ENCODE data around the gene CYTH2.
"Not testable (repeated sequence)": the region's sequence is repeated elsewhere in the genome, so short reads cannot be mapped to it uniquely, and the experiment has no call there.

Gene CYTH2

DNA sequence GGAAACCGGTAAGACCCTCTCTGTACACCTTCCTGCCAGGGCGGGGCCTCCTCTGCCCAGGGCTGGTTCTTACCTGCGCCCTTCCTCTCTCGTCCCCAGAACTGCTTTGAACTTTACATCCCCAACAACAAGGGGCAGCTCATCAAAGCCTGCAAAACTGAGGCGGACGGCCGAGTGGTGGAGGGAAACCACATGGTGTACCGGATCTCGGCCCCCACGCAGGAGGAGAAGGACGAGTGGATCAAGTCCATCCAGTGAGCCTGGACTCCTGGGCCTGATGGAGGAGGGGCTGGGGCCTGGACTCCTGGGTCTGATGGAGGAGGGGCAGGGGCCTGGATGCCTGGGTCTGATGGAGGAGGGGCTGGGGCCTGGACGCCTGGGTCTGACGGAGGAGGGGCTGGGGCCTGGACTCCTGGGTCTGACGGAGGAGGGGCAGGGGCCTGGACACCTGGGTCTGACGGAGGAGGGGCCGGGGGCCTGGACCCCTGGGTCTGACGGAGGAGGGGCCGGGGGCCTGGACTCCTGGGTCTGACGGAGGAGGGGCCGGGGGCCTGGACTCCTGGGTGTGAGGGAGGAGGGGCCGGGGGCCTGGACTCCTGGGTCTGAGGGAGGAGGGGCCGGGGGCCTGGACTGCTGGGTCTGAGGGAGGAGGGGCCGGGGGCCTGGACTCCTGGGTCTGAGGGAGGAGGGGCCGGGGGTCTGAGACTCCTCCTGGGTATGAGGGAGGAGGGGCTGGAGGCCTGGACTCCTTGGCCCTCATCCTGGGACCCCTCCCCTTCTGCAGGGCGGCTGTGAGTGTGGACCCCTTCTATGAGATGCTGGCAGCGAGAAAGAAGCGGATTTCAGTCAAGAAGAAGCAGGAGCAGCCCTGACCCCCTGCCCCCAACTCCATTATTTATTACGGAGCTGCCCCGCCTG, 9.4 kb downstream of the CYTH2 start:
- no peak for DNase-seq

DNA sequence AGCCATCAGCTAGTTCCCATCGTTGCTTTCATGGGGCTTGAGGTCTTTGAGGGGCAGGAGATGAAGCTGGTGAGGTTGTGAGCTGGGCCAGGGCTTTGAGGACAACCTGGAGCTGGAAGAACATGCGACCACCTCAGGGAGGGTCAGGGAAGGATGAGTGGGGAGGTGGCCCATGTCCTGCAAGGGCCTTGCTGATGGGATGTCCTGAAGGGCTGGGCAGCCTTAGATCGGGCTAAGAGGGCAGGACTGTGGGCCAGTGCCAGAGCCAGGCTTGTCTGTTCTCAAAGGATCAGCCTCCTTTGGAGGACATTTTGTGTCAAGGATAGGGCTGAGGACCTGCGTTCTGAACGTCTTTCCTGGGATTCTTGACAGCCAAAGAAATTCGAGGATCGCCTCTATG, 10.5 kb downstream of the CYTH2 start:
- no peak for DNase-seq

DNA sequence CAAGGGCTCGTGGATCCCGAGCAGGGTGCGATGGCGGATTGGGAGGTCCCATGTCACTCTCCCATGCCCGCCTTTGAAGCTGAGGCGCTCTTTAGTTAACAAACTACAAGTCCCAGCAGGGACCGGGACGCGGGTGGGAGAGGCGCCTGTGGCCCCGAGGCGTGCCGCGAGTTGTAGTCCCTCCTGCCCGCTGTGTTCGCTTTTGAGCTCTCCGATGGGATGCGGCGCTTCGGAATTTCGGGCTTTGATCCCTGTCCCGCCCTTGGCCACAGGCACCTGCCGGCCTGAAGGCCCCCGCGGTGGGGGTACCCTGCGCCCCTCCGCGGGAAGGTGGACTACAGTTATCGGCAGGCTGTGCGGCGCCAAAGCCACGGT, 11.0 kb downstream of the CYTH2 start:
- no peak for DNase-seq

DNA sequence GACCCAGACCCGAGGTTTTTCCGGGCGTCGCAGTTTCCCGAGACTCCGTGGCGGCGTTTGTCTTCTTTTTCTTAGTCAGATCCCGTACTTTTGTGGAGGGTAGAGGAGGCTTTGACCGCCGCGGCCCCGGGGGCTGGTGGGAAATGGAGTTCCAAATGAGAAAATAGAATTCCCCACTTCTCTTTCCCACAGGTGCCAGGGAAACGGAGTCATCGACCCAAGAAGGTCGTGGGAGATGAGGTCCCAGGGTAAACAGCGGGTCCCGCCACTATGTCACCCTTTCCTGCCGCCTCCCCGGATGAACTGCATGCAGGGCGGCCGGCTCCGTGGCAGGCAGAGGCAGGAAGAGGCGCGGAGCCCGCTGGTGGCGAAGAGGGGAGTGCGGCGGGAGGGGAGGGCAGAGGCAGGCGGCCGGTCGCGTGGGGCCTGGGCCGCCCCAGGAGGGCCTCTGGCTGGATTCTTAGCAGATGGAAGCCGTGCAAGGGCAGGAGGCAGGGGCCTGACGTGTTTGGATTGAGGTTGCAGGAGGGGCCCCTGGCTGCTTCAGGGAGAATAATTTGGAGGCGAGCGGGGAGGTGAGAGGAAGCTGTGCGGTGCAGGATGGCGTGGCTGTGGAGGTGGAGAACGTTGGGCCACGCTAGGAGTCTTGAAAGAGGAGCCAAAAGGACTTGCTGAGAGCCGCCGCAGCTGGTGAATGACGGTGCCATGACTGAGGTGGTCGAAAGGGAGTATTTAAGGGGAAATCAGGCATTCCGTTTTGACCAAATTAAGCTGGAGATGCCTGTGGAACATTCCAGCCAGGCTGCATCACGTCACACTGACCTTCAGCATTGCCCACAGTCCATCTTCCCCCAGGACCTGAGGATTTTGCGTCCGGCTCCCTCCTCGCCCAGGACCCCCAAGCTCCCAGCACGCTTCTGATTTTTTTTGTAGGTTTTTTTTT, 11.7 kb downstream of the CYTH2 start:
- no peak for DNase-seq

DNA sequence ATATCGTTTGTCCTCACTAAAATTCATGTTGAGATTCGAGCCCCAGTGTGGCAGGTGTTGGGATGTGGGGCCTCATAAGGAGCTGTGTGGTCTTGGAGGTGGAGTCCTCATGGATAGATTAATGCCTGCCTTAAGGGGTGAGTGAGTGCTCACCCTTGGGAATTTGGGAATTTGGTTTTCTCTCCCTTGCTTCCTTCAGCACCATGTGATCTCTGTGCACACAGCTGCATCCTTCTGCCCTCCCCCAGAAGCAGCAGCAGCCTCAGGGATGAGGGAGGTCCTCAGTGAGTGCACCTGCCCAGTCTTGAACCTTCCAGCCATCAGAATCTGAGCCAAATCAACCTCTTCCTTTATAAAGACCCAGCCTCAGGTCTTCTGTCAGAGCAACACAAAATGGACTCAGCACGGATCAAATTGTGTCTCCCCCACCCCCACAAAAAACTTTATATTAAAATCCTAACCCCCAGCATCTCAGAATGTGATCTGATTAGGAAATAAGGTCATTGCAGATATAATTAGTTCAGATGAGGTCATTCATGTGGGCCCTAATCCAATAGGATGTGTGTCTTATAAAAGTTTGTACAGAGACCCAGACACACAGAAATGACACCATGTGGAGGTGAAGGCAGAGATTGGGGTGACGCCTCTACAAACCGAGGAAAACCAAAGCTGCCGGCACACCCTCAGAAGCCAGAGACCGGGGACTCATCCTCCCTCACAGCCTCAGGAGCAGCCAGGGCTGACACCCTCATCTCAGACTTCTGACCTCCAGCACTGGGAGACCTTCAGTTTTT, 12.9 kb downstream of the CYTH2 start:
- DNase-seq, result no peak

DNA sequence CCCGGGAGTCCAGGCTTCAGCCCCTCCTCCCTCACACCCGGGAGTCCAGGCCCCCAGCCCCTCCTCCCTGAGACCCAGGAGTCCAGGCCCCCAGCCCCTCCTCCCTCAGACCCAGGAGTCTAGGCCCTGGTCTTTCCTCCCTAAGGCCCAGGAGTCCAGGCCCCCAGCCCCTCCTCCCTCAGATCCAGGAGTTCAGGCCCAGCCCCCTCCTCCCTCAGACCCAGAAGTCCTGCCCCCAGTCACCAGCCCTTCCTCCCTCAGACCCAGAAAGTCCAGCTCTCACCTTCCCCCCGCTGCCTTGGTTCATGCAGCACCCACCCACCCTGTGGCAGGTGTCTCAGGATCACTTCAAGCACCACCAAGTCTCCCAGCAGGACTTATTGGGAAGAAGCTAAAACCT, 14.1 kb downstream of the CYTH2 start:
- no peak for DNase-seq

DNA sequence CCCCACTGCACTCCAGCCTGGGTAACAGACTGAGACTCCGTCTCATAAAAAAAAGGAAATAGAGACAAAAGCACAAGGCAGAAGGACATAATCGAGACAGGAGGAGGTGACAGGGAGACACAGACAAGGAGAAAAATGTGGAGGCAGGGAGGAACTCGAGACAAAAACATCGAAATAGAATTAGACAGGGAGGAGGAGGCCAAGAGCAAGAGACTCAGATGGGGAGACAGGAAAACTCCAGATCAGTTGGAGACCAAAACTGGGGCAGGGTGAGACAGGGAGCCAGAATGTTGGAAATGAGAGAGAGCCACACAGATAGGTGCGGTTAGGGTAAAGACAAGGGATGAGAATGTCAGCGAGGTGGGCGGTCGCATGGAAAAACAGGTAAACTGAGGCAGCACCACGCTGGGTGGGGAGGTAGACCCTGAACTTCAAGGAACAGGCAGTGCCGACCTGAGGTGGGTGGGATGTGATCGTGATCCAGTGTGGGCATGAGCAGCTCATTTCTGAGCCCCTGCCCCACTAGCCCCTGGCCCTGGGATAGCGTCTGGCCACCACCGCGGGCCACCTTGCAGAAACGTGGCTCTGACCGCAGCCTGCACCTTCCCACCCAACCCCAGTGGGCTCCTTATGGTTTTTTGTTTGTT, 15.2 kb downstream of the CYTH2 start:
- DNase-seq, result no peak

DNA sequence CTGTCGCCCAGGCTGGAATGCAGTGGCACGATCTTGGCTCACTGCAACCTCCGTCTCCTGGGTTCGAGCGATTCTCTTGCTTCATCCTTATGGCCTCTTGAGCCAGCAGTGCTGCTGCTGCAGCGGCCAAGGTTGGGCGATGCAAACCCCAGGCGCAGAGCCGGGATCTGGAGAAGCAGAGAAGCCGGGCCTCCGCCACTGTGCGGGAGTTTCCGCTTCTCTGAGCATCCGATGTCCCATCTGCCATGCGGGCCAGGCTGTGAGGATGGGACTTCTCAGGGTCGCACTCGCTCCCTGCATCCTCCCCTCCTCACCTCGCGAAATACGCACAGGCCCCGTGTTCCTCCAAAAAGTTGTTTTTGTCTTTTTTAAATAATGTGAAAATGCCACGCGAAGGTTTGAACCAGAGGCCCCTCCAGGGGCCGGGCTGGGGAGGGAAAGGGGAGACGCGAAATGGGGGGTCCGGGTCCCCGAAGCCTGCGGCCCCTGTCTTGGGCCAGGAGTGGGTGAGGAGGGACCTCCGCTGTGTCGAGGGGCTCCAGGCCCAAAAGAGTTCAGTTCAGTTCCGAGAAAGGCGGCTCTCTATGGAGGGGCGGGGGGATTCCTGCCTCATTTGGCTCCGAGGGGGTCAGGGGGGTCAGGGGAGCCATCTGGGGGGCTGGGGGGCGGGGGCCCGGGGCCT, 15.9 kb downstream of the CYTH2 start:
- DNase-seq, result no peak

DNA sequence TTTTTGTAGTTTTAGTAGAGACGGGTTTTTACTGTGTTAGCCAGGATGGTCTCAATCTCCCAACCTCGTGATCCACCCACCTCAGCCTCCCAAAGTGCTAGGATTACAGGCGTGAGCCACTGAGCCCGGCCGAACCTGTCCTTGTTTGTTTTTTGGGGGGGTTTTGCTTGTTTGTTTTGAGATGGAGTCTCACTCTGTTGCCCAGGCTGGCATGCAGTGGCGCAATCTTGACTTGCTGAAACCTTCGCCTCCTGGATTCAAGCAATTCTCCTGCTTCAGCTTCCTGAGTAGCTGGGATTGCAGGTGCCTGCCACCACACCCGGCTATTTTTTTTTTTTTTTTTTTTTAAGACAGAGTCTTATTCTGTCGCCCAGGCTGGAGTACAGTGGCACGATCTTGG, 17.5 kb downstream of the CYTH2 start:
- DNase-seq, result not testable (repeated sequence)

DNA sequence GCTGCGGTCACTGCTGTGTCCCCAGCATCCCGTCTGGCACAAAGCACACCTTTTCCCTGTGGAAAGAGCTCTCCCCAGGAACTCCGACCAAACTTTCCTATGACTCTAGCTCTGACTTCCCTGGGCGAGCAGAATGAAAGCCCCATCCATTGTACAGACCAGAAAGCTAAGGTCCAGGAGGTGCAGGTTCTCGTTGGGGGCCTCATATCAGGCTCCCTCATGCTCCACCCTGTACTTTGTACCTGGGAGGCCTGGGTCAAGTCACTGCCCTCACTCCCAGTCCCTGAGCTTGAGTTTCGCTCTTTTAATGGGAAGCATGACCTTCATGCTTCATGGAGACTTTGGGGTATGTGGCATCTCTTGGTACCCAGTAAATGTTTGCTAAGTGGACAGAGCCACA, 18.4 kb downstream of the CYTH2 start:
- DNase-seq, result no peak

DNA sequence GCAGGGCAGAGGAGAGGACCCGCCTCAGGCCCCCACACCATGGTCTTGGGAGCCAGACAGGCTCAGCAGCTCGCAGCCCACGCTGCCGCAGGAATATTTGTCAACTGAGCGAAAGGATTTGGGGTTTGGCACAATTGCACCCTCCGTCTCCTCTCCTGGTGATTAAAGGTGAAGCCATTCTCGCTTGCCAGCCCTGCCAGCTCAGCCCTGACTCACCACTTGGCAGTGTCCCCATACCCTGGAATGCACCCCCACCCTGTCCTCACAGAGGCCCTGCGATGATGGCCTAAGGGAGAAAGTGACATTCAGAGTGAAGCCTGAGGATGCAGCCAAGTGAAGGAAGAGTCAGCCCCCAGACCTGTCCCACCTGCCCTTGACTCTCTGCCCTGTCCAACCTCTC, 18.8 kb downstream of the CYTH2 start:
- DNase-seq, result no peak

DNA sequence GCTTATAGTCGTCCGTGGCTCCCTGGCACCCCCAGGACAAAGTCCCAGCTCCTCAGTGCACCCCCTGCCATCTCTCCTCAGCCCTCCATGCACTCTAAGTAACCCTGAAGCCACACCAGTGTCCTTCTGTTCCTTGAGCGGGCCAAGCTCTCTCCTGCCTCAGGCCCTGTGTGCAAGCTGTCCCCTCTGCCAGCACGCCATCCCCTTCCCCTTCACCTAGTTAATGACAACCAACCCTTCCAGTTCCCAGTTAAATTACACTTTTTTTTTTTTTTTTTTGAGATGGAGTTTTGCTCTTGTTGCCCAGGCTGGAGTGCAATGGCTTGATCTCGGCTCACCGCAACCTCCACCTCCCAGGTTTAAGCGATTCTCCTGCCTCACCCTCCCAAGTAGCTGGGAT, 19.3 kb downstream of the CYTH2 start:
- DNase-seq, result not testable (repeated sequence)

DNA sequence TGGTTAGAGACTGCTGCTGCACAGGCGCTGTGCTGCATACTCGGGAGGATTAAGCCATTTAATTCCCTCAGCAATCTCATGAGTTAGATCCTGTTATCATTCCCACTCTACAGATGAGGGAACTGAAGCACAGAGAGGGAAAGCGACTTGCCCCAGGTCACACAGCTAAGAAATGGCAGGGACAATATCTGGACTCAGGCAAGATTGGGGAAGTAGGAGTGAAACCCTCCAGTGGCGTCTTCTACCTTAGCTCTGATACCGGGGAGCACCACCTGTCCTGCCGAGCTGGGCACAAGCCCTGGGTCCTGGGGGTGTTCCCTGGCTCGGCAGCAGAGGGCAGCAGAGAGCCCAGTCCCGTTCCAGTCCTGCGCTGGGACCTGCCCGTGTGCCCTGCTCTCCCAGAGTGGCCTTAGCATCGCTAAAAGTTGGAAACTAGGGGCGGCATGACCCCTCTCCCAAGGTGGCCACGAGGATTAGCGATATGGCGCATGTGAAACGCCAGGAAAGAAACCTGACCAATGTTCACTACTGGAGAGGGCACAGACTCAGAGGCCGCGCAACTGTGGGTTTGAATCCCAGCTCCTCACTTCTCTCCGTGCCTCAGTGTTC, 20.5 kb downstream of the CYTH2 start:
- peak; percentile 23 for DNase-seq

DNA sequence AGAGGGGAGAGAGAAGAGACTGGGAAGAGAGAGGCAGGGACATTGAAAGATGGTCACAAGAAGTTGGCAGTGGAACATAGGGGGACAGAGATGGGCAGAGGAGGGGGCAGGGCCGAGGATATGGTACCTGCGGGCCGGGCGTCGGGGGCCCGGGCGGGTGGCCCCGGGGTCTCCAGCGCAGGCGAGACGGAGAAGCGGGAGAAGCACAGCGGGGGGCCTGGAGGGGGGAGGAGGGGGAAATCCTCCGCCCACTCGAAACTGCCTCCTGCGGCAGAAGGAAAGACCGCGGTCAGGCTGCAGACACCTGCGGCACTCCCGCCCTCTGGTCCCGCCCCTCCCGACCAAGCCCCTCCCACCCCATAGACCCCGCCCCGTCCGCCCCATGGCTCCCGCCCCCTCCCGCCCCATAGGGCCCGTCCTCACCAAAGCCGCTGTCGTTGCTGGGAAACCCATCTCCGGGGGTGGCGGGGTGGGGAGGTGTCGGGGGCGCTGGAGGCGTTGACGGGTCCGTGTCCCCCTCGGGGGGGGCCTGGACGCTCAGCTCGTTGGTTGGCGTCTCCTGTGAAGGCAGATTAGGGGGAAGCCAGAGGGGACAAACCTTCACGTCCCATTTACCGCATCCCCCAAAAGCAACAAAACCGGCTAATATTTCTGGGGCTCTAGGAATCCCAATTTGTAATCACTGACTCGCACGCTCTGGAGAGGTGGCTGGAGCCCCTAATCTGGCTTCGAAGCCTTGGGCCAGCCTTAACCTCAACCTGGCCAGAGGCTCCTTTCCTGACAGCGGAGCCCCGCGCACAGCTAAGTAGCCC, 22.0 kb downstream of the CYTH2 start:
- no peak for DNase-seq

DNA sequence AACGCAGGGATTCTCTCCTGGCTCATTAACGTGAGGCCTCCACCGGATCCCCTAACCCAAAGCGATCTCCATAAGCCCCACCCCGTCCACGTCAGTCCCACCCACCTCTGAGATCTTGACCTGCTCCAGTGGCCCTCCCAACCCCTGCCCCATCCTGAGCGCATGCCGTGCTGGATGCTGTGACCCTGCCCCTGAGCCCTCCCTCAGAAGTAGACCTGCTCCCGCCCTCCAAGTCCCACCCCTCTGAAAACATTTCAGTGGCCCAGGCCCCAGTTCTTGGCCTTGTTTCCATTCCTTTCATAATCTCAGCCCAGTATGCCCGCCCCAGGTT, 22.6 kb downstream of the CYTH2 start:
- DNase-seq, result no peak

DNA sequence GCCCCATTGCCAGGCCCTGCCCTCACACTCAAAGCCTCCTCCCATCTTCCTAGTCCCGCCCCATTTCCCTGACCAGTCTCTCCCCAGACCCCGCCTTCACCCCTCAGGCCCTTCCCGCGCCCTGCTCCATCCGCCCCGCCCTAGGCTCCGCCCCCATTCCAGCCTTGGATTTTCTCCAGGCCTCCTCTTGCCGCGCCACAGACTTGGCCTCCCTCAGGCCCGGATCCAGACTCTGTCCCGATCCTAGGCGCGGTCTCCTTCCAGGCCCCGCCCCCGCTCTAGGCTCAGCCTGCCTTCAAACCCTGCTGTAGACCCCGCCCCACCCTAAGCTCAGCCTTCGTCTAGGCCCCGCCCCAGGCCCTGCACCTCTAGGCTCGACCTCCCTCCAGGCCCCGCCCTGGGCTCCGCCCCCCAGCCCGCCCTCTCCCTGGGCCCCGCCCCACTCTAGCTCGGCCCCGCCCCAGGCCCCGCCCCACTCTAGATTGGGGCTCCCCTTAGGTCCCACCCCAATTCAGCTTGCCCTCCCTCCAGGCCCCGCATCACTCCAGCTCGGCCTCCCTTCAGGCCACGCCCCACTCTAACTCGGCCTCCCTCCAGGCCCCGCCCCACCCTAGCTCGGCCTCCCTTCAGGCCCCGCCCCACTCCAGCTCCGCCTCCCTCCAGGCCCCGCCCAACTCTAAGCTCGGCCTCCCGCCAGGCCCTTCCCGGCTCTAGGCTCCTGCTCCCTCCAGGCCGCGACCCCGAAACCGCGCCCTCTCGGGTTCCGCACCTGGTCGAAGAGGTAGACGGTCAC, 24.0 kb downstream of the CYTH2 start:
- peak; percentile 98 for DNase-seq

DNA sequence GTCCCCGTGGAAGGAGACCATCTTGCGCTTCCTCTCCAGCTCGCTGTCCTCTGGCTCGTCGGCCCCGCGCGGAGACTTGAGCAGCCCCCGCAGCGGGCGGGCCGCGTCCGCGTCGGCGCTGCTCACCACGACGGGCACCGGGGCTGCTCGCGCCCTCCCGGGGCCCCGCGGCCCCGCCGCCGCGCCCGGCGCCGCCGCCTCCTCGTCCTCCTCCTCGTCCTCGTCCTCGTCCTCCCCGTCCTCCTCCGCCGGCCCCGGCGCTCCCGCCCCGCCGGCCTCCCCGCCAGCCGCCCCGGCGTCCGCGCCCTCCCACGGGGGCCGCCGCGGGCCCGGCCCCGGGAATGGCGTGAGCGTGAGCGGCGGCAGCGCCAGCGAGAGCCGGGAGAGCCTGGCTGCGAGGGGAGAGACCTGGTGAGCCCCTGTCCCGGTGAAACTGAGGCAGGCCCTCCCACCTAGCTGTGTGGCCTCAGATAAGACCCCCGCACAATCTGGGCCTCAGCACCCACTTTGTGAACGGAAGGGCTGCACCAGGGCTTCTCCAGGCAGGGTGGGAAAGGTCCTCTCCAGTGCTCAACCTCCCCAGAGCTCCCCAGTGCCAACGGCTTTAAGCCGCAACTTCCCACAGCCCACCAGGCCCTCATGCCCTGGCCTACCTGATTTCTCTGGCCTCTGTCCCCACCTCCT, 24.7 kb downstream of the CYTH2 start:
- DNase-seq, result no peak

DNA sequence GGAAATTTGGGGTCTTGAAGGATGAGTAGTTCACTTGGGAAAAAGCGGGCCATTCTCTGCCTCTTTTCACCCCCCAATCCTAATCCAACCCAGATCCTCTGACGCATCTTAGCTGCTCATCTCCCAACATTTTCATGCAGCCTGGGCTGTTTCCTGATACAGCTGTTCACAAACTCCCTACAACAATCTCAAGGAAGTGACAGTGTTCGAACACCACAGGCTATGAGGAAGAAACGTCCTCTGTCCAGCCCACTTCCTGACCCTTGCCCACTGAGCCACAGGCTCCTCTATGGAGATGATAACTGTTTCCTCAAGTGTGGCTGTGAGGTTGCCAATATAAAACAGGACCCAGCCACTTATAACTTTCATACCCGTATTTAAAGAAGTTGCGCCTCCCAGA, 26.2 kb downstream of the CYTH2 start:
- DNase-seq, result no peak
